Loucy (cell line): ENCODE measurements around the gene CADM2.

Experiments
- H2AFZ ChIP-seq: fragments of 200-600 bp; sonication (generic); 2 replicates; pipeline ENCODE4 v1.6.0; 2016; ENCODE audit warnings: antibody characterized with exemption, mild to moderate bottlenecking, low read length, moderate library complexity
- H3F3A ChIP-seq: fragments of 200-600 bp; 2 replicates; pipeline ENCODE4 v1.6.0; 2016; ENCODE audit warnings: antibody characterized with exemption, low read depth, mild to moderate bottlenecking
- H3K27me3 ChIP-seq: fragments of 200-600 bp; sonication (generic); 2 replicates; pipeline ENCODE4 v1.6.1; 2014; ENCODE audit warnings: low read length, mild to moderate bottlenecking; ENCODE audit not compliant: insufficient read depth, poor library complexity, severe bottlenecking
- H3K36me3 ChIP-seq: fragments of 200-600 bp; sonication (generic); 2 replicates; pipeline ENCODE4 v1.6.1; 2016; ENCODE audit warnings: low read length; ENCODE audit not compliant: insufficient read depth
- H3K4me1 ChIP-seq: fragments of 200-600 bp; sonication (generic); 2 replicates; pipeline ENCODE4 v1.5.1; 2014; ENCODE audit warnings: low read length, mild to moderate bottlenecking; ENCODE audit not compliant: insufficient read depth, poor library complexity, severe bottlenecking
- H3K4me2 ChIP-seq: fragments of 200-600 bp; sonication (generic); 2 replicates; pipeline ENCODE4 v1.6.0; 2014; ENCODE audit warnings: antibody characterized with exemption, low read length, low read depth, mild to moderate bottlenecking; ENCODE audit not compliant: poor library complexity, severe bottlenecking
- H3K4me3 ChIP-seq: fragments of 200-600 bp; sonication (generic); 2 replicates; pipeline ENCODE4 v1.5.1; 2014; ENCODE audit warnings: low read length, mild to moderate bottlenecking, mixed read lengths; ENCODE audit not compliant: poor library complexity, severe bottlenecking
- H3K79me2 ChIP-seq: fragments of 200-600 bp; sonication (generic); 2 replicates; pipeline ENCODE4 v1.6.1; 2014; ENCODE audit warnings: low read length; ENCODE audit not compliant: insufficient read depth
- H3K9ac ChIP-seq: fragments of 200-600 bp; sonication (generic); 2 replicates; pipeline ENCODE4 v1.6.0; 2014; ENCODE audit warnings: mild to moderate bottlenecking, low read depth, low read length, moderate library complexity; ENCODE audit not compliant: poor library complexity, severe bottlenecking
- H3K9me2 ChIP-seq: fragments of 200-600 bp; sonication (generic); replicated peaks from 2 replicates; pipeline ENCODE4 v1.6.1; 2016; ENCODE audit warnings: low read depth, low read length, mixed read lengths
- H3K9me3 ChIP-seq: fragments of 200-600 bp; sonication (generic); 2 replicates; pipeline ENCODE4 v1.6.1; 2014; ENCODE audit warnings: mild to moderate bottlenecking, antibody characterized with exemption, low read length, low read depth; ENCODE audit not compliant: insufficient read depth
- H4K20me1 ChIP-seq: fragments of 200-600 bp; sonication (generic); 2 replicates; pipeline ENCODE4 v1.6.0; 2014; ENCODE audit warnings: antibody characterized with exemption, low read length, mild to moderate bottlenecking; ENCODE audit not compliant: insufficient read depth, poor library complexity, severe bottlenecking
- CTCF ChIP-seq: fragments of 200-600 bp; sonication (generic); conservative IDR thresholded peaks from 2 replicates; pipeline ENCODE4 v1.5.1; 2014; ENCODE audit warnings: mild to moderate bottlenecking, antibody characterized with exemption, low read length
- EZH2phosphoT487 ChIP-seq: fragments of 200-600 bp; IDR thresholded peaks from 2 replicates; pipeline ENCODE4 v1.6.1; 2018; ENCODE audit warnings: antibody characterized with exemption, mild to moderate bottlenecking, moderate library complexity, borderline replicate concordance

The CADM2 gene

GRCh38 chr3:84967767-84968581 lies 9.2 kb downstream of the CADM2 start:
- Histone ChIP-seq H3K36me3 (no peaks in the 10 kb centered on the region), H4K20me1 (no peaks in the 10 kb centered on the region), H3K4me2 (no peak overlapping the region), H3K79me2 (no peaks in the 10 kb centered on the region), H3K27me3 (no peaks in the 10 kb centered on the region), H3K9me3 (no peaks in the 10 kb centered on the region), H3K4me3 (no peak overlapping the region), H3K4me1 (no peaks in the 10 kb centered on the region), H3F3A (no peaks in the 10 kb centered on the region), H3K9ac (no peak overlapping the region), H3K9me2 (no peaks in the 10 kb centered on the region), H2AFZ (no peak overlapping the region)
- TF ChIP-seq EZH2phosphoT487 (no peak), CTCF (no peak)

GRCh38 chr3:84968701-84969235 lies 10.0 kb downstream of the CADM2 start:
- Histone ChIP-seq H3K9me3 (no peaks in the 10 kb centered on the region), H3K4me2 (no peak overlapping the region), H3K9ac (no peak overlapping the region), H3K9me2 (no peaks in the 10 kb centered on the region), H3F3A (no peaks in the 10 kb centered on the region), H2AFZ (no peak overlapping the region), H3K36me3 (no peaks in the 10 kb centered on the region), H3K4me3 (no peak overlapping the region), H3K4me1 (no peaks in the 10 kb centered on the region), H3K27me3 (no peaks in the 10 kb centered on the region), H4K20me1 (no peaks in the 10 kb centered on the region), H3K79me2 (no peaks in the 10 kb centered on the region)
- TF ChIP-seq EZH2phosphoT487: no peak
- no peak for TF ChIP-seq CTCF

- Histone ChIP-seq H3K4me3 (no peak overlapping the region), H3K4me2 (no peak overlapping the region), H3F3A (no peaks in the 10 kb centered on the region), H3K36me3 (no peaks in the 10 kb centered on the region), H3K27me3 (no peaks in the 10 kb centered on the region), H4K20me1 (no peaks in the 10 kb centered on the region), H3K4me1 (no peaks in the 10 kb centered on the region), H3K9me3 (no peaks in the 10 kb centered on the region), H3K79me2 (no peaks in the 10 kb centered on the region), H3K9ac (no peak overlapping the region), H3K9me2 (no peaks in the 10 kb centered on the region), H2AFZ (no peak overlapping the region)
- TF ChIP-seq CTCF (no peak), EZH2phosphoT487 (no peak)
These were observed 15.6 kb downstream of the CADM2 start for GRCh38 chr3:84974347-84974746.
